NCI-H128 (cell line): ENCODE measurements around the gene AQP12B.

Experiments used
- DNase-seq: peaks from one replicate; lab custom pipeline; 2025; ENCODE audit not compliant: unreplicated experiment; lab: John Stamatoyannopoulos, UW

The AQP12B gene

DNA sequence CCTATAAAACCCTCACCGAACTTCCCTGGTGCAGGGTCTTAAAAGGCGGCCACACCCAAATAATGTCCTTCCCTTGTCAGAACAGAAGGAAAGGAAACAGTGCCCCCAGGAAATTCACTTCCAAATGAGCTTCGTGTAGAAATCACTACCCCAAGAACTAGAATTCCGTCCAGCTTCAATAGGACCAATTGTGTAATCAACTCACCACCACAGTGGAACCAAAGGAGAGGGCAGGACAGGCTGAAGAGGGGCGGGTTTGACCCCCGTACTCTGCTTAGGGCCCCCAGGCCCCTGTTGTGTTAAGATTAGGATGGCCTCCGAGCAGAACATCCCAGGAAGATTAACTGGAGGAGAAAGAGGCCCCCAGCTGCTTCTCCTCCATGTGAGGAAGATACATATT lies 33.4 kb downstream of the AQP12B start:
- DNase-seq = no peak

DNA sequence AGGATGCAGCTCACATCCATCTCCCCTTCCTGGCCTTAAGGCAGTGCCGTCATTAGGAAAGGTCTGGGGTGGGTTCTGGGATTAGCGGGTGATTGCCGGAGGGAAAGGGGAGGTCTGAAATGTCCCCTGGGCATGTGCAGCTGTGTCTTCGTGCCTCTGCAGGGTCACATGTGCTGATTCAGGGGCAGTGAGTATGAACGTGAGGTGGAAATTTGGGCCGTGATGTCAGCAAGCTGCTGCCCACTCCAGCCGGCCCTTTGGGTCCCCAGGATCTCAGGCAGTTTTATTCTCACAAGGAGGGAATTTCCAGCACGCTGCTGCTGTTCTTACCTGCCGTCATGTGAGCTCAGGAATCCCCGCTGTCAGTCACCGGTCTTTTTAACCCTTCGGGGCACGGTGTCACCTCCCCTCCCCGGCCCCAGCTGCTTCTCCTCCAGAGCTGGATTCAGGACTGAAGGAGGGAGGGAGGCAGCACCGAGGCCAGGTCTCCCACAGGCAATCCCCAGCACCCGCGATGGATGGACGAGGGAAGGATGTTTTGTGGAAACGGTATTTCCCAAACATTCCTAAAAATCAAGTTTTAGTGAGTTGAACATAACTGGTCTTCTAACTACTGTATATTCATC lies 33.9 kb downstream of the AQP12B start:
- no peak for DNase-seq

GRCh38 chr2:240648155-240648649 lies 34.5 kb downstream of the AQP12B start:
- no peak for DNase-seq

GRCh38 chr2:240647503-240648154 lies 35.1 kb downstream of the AQP12B start:
- no peak for DNase-seq

GRCh38 chr2:240646900-240647502 lies 35.7 kb downstream of the AQP12B start:
- no peak for DNase-seq

- DNase-seq = no peak
These were observed 36.3 kb downstream of the AQP12B start for GRCh38 chr2:240646176-240646899.

DNA sequence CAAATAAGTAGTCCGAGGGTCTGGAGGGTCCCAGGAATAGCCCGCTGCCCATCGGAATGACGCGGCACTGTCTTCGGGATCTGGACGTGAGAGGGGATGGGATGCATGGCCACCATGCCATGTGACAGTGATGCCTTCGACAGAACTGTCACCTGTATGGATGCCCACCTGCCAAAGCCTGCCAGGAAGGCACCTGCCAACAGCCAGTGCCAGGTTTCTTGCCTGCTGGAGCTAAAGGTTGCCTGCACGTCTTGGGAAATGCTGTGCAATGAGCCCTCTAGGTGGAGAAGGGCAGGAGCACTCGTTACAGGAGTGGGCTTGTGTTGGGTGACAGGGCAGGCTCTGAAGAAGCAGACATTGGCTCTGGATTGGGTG lies 36.9 kb downstream of the AQP12B start:
- no peak for DNase-seq

DNA sequence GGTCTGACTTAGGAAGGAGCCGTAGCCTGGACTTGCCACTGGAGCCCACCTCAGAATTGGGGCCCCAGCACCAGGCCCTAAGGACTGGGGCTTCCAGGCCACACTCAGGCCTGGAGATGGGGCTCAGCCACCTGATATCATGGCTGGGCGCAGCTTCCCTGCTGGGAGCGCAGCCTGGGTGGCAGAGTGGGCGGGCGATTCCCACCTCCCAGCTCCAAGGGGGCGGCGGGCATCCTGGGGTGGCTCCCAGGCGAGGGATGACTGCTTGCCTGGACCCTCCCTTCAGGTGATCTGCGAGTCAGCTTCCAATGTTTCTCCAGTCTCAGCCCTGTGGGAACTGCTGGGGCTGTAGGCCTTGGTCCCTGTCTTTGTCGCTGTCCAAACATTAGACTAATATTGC lies 37.3 kb downstream of the AQP12B start:
- no peak for DNase-seq

- DNase-seq = no peak
These were observed 37.8 kb downstream of the AQP12B start for GRCh38 chr2:240644859-240645301.

- DNase-seq = no peak
These were observed 38.5 kb downstream of the AQP12B start for GRCh38 chr2:240644171-240644651.

DNA sequence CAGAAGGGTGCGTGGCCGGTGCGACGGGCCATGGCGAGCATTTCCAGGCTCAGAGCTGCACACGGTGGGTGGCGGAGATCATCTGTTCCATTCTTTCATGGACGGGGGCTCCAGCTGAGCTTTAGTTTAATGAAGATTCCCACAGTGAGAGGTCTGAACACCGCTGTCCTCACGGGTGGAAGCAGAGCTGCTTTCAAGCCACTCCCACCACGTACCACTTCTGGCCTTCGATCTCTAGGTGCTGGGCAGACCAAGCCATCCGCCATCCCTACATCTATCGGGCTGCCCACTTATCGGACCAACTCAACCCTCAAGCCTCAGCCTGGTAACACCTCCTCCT lies 38.9 kb downstream of the AQP12B start:
- no peak for DNase-seq

DNA sequence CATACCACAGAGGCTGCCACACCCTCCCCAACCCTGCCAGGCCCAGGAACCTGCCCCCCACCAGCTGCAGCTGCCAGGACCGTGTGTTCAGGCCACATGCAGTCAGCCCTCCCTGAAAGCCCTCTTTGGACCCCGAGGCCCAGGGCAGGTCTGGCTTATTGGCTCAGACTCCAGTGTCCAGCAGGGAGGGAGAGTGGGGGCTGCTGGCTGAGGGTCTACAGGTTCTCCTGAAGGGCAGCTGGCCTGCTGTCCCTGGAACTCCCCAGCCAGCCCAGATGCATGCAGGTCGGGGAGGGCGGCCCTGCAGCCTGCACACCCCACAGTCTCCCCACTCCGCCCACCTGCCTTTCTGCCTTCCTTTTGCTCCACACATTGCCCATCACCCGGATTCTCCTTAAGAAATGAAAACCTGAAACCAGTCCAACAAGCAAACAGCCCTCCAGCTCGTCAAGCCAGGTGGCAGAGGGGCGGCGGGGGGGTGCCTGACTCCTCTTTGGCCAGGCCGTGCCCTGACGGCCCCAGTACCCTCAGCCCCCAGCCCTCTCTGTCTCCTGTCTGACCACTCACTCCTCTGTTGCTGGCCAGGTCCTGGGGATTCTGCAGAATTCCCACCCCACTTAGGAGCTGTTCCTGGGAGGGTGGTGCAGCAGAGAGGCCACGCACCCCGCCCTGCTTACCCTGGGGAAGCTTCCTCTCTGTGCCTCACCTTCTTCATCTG lies 39.4 kb downstream of the AQP12B start:
- no peak for DNase-seq

- DNase-seq = no peak
These were observed 39.9 kb downstream of the AQP12B start for GRCh38 chr2:240642806-240643092.

- no peak for DNase-seq
These were observed 40.5 kb downstream of the AQP12B start for GRCh38 chr2:240642061-240642805.

DNA sequence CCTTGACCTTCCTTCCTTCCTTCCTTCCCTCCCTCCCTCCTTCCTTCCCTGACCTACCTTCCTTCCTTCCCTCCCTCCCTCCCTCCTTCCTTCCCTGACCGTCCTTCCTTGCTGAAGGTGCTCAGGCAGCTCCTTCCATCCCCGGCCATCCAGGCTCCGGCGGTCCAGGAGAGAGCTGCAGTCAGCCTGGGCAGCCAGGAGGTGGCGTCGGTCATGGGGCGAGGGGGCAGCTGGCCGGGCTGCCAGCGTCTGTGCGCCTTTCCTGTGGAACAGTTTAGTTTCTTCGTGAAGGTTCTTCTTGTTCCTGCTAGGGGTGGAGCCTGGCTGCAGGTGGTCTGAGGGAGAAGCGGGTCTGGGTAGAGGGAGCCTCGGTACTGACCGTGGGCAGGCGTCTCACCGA lies 41.7 kb downstream of the AQP12B start:
- no peak for DNase-seq

- DNase-seq = no peak
These were observed 43.1 kb downstream of the AQP12B start for GRCh38 chr2:240639566-240639965.

DNA sequence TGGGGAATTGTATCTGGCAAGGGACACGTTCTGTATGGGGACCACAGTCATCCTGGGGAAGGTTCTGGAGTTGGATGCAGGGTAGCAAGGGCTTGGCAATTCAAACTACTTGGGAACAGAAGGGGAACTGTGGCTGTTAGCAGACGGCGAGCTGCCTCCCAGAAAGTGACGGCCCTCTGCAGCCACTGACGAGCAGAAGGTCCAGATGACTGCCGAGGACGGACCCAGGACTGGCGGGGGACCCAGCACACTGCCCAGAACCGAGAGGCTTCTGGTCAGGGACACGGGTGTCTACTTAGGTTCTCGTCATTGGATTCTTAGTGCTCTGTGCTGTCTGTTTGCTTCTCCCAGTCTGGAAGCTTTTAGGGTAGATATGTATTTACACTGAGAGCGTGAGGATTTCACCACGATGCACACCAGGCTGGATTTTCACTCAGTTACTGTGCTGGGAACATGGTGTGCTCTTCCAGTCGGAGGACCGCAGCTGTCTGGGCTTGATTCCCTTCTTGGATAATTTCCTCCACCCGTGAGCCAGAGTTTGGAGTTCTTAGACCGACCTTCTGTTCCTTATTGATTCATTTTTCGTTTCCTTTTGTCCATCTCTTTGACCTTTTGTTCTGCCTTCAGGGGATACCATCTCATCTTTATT lies 44.0 kb downstream of the AQP12B start:
- DNase-seq = no peak

DNA sequence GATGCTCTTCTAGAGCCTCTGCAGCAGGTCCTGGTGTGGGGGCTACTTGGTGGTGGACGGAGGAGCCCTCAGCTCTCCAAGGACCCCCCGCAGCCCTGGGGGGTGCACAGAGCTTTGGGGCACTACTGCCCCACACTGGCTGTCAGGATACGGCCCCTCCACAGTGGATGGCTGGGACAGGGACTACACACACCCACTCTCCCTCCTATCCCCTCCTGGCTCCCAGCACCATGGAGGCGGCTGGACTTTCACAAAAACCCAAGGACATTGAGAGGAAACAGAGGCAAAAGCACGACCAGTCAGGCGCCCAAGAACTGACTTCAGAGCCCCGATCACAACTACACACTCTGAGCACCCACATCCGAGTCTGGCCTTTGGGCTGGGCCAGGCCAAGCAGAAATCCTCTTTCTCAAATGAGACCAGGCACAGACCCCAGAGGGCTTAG lies 44.8 kb downstream of the AQP12B start:
- no peak for DNase-seq

DNA sequence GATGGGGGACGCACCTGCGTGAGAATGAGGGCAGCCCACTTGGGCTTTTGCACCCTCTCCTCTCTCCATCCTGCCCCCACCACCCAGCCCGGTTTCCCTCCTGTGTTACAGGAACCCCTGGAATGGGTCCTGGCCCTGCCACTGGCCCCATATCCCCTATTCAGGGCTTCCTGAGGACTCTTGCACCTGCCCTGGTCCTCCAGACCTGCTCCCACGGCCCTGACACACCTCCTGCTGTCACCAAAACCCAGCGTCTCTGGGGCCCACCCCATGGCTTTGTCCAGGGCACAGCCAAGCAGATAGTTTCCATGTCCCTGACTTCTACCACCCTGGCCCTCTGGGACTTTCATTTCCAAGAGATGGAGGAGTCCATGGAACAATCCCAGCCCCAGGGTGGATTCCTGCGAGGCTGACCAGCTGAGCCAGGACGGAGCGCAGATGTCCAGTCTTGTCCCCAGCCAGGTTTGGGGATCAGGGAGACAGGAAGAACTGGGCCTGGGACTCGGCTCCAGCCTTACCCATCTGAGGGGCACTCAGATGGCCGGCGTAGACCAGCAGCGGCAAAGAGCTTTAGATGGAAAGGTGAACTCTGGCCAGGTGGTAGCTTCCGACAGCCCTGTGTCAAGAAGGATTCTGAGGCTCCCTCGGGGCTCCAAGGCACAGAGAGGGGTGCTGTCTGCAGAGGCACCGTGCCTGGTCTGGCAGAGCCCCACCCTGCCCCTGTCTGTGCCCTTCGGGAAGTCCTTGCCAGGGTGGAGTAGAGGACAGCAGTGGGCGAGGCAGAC lies 45.4 kb downstream of the AQP12B start:
- no peak for DNase-seq
